GM12878 (cell line): ENCODE measurements around the gene SAAL1. TPM values are rescaled to one million over a fixed set of nuclear protein-coding genes. Genes with fewer than 3 reads are reported as not detected.
"Not testable (repeated sequence)": the region's sequence is repeated elsewhere in the genome, so short reads cannot be mapped to it uniquely, and the experiment has no call there.

ENCODE experiments used
- ATAC-seq: fragments of 200-7000 bp; cut with Tn5 transposase; 3 replicates; pipeline ENCODE4 v1.9.1; 2020; ENCODE audit warnings: mild to moderate bottlenecking, moderate library complexity
- BruUV-seq: library from RNA; stranded (reverse); fragments of 400-500 nt; replicated peaks from 2 replicates; lab custom pipeline; 2021; lab: Mats Ljungman, UMichigan
- CTCF ChIA-PET: fragments of 300-600 bp; sonication (Branson Sonifier 250); formaldehyde crosslinking; extraction: SDS; loops from one replicate; lab custom pipeline; 2021; ENCODE audit warnings: inconsistent platforms; lab: Yijun Ruan, JAX
- POLR2A ChIA-PET: fragments of 350-600 bp; formaldehyde crosslinking; extraction: SDS; loops from one replicate; lab custom pipeline; 2021; ENCODE audit warnings: inconsistent platforms; lab: Charles Lee
- RAD21 ChIA-PET: fragments of 300-600 bp; sonication (Branson Sonifier 250); formaldehyde crosslinking; loops from one replicate; lab custom pipeline; 2023; ENCODE audit warnings: antibody characterized with exemption; ENCODE audit not compliant: unreplicated experiment; lab: Charles Lee
- SMC1A ChIA-PET: fragments of 300-600 bp; sonication (Branson Sonifier 250); formaldehyde crosslinking; loops from one replicate; lab custom pipeline; 2023; ENCODE audit not compliant: unreplicated experiment, uncharacterized antibody; lab: Charles Lee
- DNase-seq: peaks from one replicate; pipeline ENCODE4 v3.0.0-alpha.2; 2011; ENCODE audit warnings: low read depth, low spot score
- FAIRE-seq: peaks from 3 replicates; lab custom pipeline; 2011; peaks lifted over from hg19 to GRCh38; lab: Jason Lieb, UNC
- H2AFZ ChIP-seq: 2 replicates; pipeline ENCODE4 v1.6.0; 2011; ENCODE audit warnings: low read depth, low read length, control low read depth; ENCODE audit not compliant: control insufficient read depth
- H3K27ac ChIP-seq: 2 replicates; pipeline ENCODE4 v1.5.1; 2011; ENCODE audit warnings: control low read depth; ENCODE audit not compliant: control insufficient read depth, insufficient read depth
- H3K27me3 ChIP-seq, 2 experiments: replicated peaks in 1 of 2; 2 replicates each; pipeline versions ENCODE4 v1.6.0 to v1.6.1; 2011; ENCODE audit warnings: low read length in 1 of 2; ENCODE audit not compliant: control insufficient read depth in 2 of 2, insufficient read depth in 2 of 2
- H3K36me3 ChIP-seq, 2 experiments: 2 replicates each; pipeline ENCODE4 v1.5.1; 2011; ENCODE audit warnings: low read length in 1 of 2; ENCODE audit not compliant: control insufficient read depth in 2 of 2, insufficient read depth in 2 of 2
- H3K4me1 ChIP-seq: 2 replicates; pipeline ENCODE4 v1.6.1; 2011; ENCODE audit warnings: mild to moderate bottlenecking, low read length, moderate library complexity, mixed read lengths; ENCODE audit not compliant: control insufficient read depth, insufficient read depth
- H3K4me2 ChIP-seq: 2 replicates; pipeline ENCODE4 v1.6.0; 2011; ENCODE audit warnings: control low read depth; ENCODE audit not compliant: control insufficient read depth, insufficient read depth
- H3K4me3 ChIP-seq: fragments of 200-600 bp; sonication (generic); 2 replicates; pipeline ENCODE4 v1.5.1; 2016
- H3K79me2 ChIP-seq: 2 replicates; pipeline ENCODE4 v1.6.0; 2011; ENCODE audit warnings: low read length; ENCODE audit not compliant: control insufficient read depth, insufficient read depth
- H3K9ac ChIP-seq: 2 replicates; pipeline ENCODE4 v1.8.0; 2011; ENCODE audit warnings: low read length, control low read depth, mixed read lengths; ENCODE audit not compliant: control insufficient read depth, insufficient read depth
- H3K9me3 ChIP-seq: replicated peaks from 3 replicates; pipeline ENCODE4 v1.5.1; 2011; ENCODE audit warnings: mild to moderate bottlenecking, low read length; ENCODE audit not compliant: control insufficient read depth, insufficient read depth
- H4K20me1 ChIP-seq: 2 replicates; pipeline ENCODE4 v1.6.0; 2011; ENCODE audit not compliant: control insufficient read depth, insufficient read depth
- WGBS: methylation state at CpG from one replicate; pipeline ENCODE4 v1.1.6; 2016; ENCODE audit warnings: low lambda C conversion rate; ENCODE audit not compliant: insufficient replicate concordance, insufficient coverage; ENCODE audit errors: missing lambda C conversion rate; 5-methylcytosine and 5-hydroxymethylcytosine counted together
- in situ Hi-C: fragments of 300-500 bp; cut with MboI; formaldehyde crosslinking; loops from 9 replicates; pipeline ENCODE4 v1.14.3; 2018; ENCODE audit warnings: mixed read lengths
- intact Hi-C: fragments of 100-400 bp; cut with micrococcal nuclease; formaldehyde crosslinking; loops from one replicate; pipeline ENCODE4 v1.14.2; 2022; ENCODE audit not compliant: unreplicated experiment
- polyA plus RNA-seq, 11 experiments: library from polyadenylated mRNA; depleted of rRNA in 4 of 11; unstranded in 6 of 11; stranded (reverse) in 5 of 11; fragments of >200 nt; fragmentation: Nextera tagmentation in 4 of 11; fragmentation: Illumina TruSeq in 1 of 11; extraction: Ambion mirVana in 4 of 11; extraction: Trizol in 1 of 11; gene quantifications; 1 replicate in 1 of 11; 2 replicates in 10 of 11; pipeline versions ENCODE4 v1.2.1 to v1.2.3, GENCODE V29; 2011 to 2016; ENCODE audit warnings: inconsistent platforms in 2 of 11, missing spikeins in 2 of 11, low read depth in 1 of 11
- total RNA-seq, 4 experiments: library from RNA; depleted of rRNA in 3 of 4; stranded (reverse); fragments of >200 nt in 3 of 4; fragmentation: Illumina TruSeq in 1 of 4; extraction: Trizol in 1 of 4; gene quantifications; 2 replicates each; pipeline versions ENCODE4 v1.2.1 to v1.2.3, GENCODE V29; 2013 to 2021

Gene SAAL1
- total and polyA plus RNA-seq, 10 of the 15 experiments (the other 5 are each of a cell fraction or from before 2014, with no cell fraction given): 26.3 to 59.4 (median 43.8) TPM

- not testable (repeated sequence) for ATAC-seq
Measured at GRCh38 chr11:18131115-18131514, 25.2 kb upstream of the SAAL1 start.

GRCh38 chr11:18121331-18121828, 15.5 kb upstream of the SAAL1 start:
- BruUV-seq, DNase-seq, H3K9me3 ChIP-seq, SMC1A ChIA-PET, H3K4me1 ChIP-seq, H3K4me2 ChIP-seq, FAIRE-seq, H3K36me3 ChIP-seq, H2AFZ ChIP-seq, H3K27ac ChIP-seq, H3K4me3 ChIP-seq, H3K27me3 ChIP-seq, H4K20me1 ChIP-seq, CTCF ChIA-PET, RAD21 ChIA-PET, H3K9ac ChIP-seq, intact Hi-C loops, H3K79me2 ChIP-seq, in situ Hi-C loops, ATAC-seq, POLR2A ChIA-PET: not testable (repeated sequence)
- 71% methylated on average over 12 of the region's 20 CpGs for WGBS

More at GRCh38 chr11:18131115-18131514, 25.2 kb upstream of the SAAL1 start:
- H3K4me3 ChIP-seq, BruUV-seq, H3K4me1 ChIP-seq, H3K36me3 ChIP-seq, H3K27ac ChIP-seq, H3K9me3 ChIP-seq, H2AFZ ChIP-seq, H4K20me1 ChIP-seq, H3K4me2 ChIP-seq, in situ Hi-C loops, FAIRE-seq, SMC1A ChIA-PET, RAD21 ChIA-PET, H3K79me2 ChIP-seq, POLR2A ChIA-PET, H3K9ac ChIP-seq, intact Hi-C loops, DNase-seq, H3K27me3 ChIP-seq: not testable (repeated sequence)
- CTCF ChIA-PET: interaction anchor here (1.9 kb wide), 1 partner anchor 73 kb away, joined by 5 read pairs; no protein-coding TSS in a partner anchor
- 92% methylated on average over 4 of the region's 4 CpGs for WGBS
